Measurements from ENCODE around the gene NFKBIE.

NFKBIE gene

GRCh38 chr6:44256775-44257024 is 8.7 kb downstream of the NFKBIE start:
- H3K36me3 ChIP-seq (replicated peaks; ENCODE audit: low read depth, low read length) = peaks cover 68% of the 10 kb centered on the region
- no peaks in the 10 kb centered on the region for H3K27me3 ChIP-seq (ENCODE audit: low read depth, low read length)
- peak overlapping the region; percentile 84 for H3K4me3 ChIP-seq (ENCODE audit: low read length)
- H3K9ac ChIP-seq (ENCODE audit: low read length) = peak overlapping the region; percentile 99
- H3K27ac ChIP-seq (ENCODE audit: low read length) = peak overlapping the region; percentile 94
- no peak overlapping the region for H2AFZ ChIP-seq (ENCODE audit: low read depth, low read length)
- no peaks in the 10 kb centered on the region for H3K9me3 ChIP-seq (ENCODE audit: insufficient read depth, low read length)
- H3K79me2 ChIP-seq (ENCODE audit: low read length) = peaks cover 59% of the 10 kb centered on the region
- peaks cover 55% of the 10 kb centered on the region for H3K4me1 ChIP-seq (ENCODE audit: low read length)
- no peak for TF ChIP-seq EZH2phosphoT487 (IDR thresholded peaks at IDR 0.05; ENCODE audit: low read depth)
- TF ChIP-seq CTCF (IDR thresholded peaks at IDR 0.05; ENCODE audit: low read depth, low read length) = no peak
- peaks cover 46% of the 10 kb centered on the region for H4K20me1 ChIP-seq (ENCODE audit: insufficient read depth, low read length)
- peak overlapping the region; percentile 99 for H3K4me2 ChIP-seq (ENCODE audit: low read length)

- Histone ChIP-seq H3K9ac (ENCODE audit: low read length) (peak overlapping the region; percentile 99), H3K36me3 (replicated peaks; ENCODE audit: low read depth, low read length) (peaks cover 68% of the 10 kb centered on the region), H2AFZ (ENCODE audit: low read depth, low read length) (no peak overlapping the region), H3K27ac (ENCODE audit: low read length) (peak overlapping the region; percentile 94), H3K79me2 (ENCODE audit: low read length) (peaks cover 59% of the 10 kb centered on the region), H3K4me2 (ENCODE audit: low read length) (peak overlapping the region; percentile 99), H3K4me1 (ENCODE audit: low read length) (peaks cover 49% of the 10 kb centered on the region), H3K9me3 (ENCODE audit: insufficient read depth, low read length) (no peaks in the 10 kb centered on the region), H4K20me1 (ENCODE audit: insufficient read depth, low read length) (peaks cover 44% of the 10 kb centered on the region), H3K27me3 (ENCODE audit: low read depth, low read length) (no peaks in the 10 kb centered on the region), H3K4me3 (ENCODE audit: low read length) (peak overlapping the region; percentile 84)
- TF ChIP-seq CTCF (IDR thresholded peaks at IDR 0.05; ENCODE audit: low read depth, low read length) (no peak), EZH2phosphoT487 (IDR thresholded peaks at IDR 0.05; ENCODE audit: low read depth) (no peak)
Observed at GRCh38 chr6:44255871-44256774, 9.2 kb downstream of the NFKBIE start.

- H3K4me3 ChIP-seq (ENCODE audit: low read length) = peak overlapping the region; percentile 84
- TF ChIP-seq CTCF (IDR thresholded peaks at IDR 0.05; ENCODE audit: low read depth, low read length) (no peak), EZH2phosphoT487 (IDR thresholded peaks at IDR 0.05; ENCODE audit: low read depth) (no peak)
- H3K79me2 ChIP-seq (ENCODE audit: low read length) = peaks cover 59% of the 10 kb centered on the region
- H3K9me3 ChIP-seq (ENCODE audit: insufficient read depth, low read length) = no peaks in the 10 kb centered on the region
- no peak overlapping the region for H2AFZ ChIP-seq (ENCODE audit: low read depth, low read length)
- H3K27me3 ChIP-seq (ENCODE audit: low read depth, low read length) = no peaks in the 10 kb centered on the region
- peak overlapping the region; percentile 99; the same call in 1 of the 2 replicates for H3K9ac ChIP-seq (ENCODE audit: low read length)
- H3K36me3 ChIP-seq (replicated peaks; ENCODE audit: low read depth, low read length) = peaks cover 70% of the 10 kb centered on the region
- peak overlapping the region; percentile 94 for H3K27ac ChIP-seq (ENCODE audit: low read length)
- peaks cover 47% of the 10 kb centered on the region for H4K20me1 ChIP-seq (ENCODE audit: insufficient read depth, low read length)
- H3K4me1 ChIP-seq (ENCODE audit: low read length) = peaks cover 41% of the 10 kb centered on the region
- H3K4me2 ChIP-seq (ENCODE audit: low read length) = peak overlapping the region; percentile 99
Observed at GRCh38 chr6:44255105-44255808, 10.1 kb downstream of the NFKBIE start.
